HTR-8/SVneo (cell line): ENCODE measurements around the gene PSMB5.

ENCODE experiments used
- DNase-seq: peaks from one replicate; pipeline ENCODE4 v3.0.0; 2011; ENCODE audit warnings: low spot score, mixed read lengths; ENCODE audit not compliant: insufficient read length
- FAIRE-seq: peaks from 2 replicates; lab custom pipeline; 2011; peaks lifted over from hg19 to GRCh38; lab: Jason Lieb, UNC

Gene PSMB5

DNA sequence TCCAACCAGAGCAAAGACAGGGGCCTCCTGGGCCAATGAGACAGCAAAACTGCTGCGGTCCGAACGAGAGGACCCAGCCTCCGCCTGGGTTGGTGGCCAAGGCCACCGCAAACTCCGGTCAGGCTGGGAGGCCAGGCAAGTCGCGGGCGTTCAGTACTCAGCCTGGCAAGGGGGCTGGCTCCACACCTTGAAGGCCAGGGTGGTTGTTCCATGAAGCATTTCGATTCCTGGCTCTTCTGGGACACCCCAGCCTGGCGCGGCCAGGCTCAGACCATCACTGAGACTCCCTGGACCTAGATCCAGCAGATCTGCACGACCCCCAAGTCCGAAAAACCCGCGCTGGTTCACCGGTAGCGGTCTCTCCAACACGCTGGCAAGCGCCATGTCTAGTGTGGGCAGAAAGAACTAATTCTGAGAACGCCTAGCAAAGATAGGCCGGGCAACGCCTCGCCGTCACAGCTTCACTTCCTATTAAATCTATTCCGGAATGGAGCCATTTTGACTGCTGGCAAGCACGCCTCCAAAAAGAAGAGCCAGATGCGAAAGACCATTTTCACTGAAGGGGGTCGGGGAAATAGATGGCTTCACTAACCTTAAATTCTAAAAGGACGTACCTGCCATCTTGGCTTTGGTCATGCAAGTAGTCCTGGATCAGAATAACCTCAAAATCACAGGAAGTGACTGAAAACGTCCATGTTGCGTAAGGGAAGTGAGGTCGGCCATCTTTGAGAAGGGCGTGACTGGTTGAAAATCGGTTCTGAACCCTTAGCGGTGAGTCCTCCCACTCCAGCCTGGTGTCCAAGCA, at the start of gene PSMB5:
Gene PSMB5 (minus strand): TSS at position 403 of the 805 bp plus-strand sequence. CDS start 19 bp downstream, at position 384.
- DNase-seq (peak; percentile 88), FAIRE-seq (no peak)

- FAIRE-seq (no peak), DNase-seq (no peak)
Measured at GRCh38 chr14:23080474-23080873, 45.8 kb upstream of the PSMB5 start.

GRCh38 chr14:23079716-23080115, 45.0 kb upstream of the PSMB5 start:
- FAIRE-seq (no peak), DNase-seq (no peak)

- DNase-seq (peak; percentile 41), FAIRE-seq (no peak)
Measured at GRCh38 chr14:23078692-23079116, 44.0 kb upstream of the PSMB5 start.

DNA sequence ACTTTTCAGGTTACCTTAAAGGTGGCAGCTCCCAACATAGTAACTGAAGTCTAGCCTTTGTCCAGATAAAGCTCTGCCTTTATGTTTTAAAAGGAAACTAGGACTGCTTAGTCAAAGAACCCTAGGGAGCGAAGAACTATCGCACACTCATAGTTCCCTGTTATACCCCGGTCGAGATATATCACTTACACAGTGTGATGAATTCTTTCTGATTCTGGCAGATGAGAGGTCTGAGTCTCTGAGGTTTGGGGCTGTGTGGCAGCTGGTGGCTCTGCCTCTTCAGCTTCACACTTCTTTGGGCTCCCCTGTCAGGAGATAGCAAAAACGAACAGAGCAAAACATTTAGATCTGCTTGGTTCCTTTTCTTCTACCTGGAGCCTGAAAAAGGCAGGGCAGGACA, 43.3 kb upstream of the PSMB5 start:
- FAIRE-seq (no peak), DNase-seq (no peak)

GRCh38 chr14:23076785-23077408, 42.2 kb upstream of the PSMB5 start:
- FAIRE-seq = no peak
- DNase-seq = no peak

GRCh38 chr14:23074906-23075305, 40.2 kb upstream of the PSMB5 start:
- no peak for FAIRE-seq
- no peak for DNase-seq

DNA sequence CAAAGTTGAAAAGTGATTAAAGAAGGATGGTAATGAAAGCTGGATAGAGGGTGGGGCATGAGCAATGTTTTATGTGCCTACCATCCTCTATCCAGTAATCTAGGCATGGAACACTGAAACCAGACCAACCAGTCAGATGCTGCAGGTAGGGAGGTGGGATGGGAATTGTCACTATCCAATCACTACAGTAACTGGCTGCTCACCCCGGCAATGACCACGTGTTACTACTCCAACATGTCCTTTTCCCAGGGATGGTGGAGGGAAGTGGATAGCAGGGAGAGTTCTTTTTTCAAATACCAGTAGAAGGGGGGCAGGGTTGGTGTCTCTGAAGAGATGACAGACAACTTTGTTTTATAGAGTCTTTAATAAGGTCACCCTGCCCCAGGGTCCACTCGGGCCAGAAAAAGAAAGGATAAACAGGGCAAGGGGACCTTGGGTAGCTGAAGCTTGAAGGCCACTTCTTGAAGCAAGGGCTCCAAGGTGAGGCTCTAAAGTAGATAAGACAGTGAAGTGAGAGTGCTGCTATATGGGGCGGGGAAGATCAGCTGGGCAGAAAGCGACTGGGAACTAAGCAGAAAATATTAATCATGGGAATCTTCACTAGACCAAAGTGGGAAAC, 37.3 kb upstream of the PSMB5 start:
- no peak for DNase-seq
- no peak for FAIRE-seq

DNA sequence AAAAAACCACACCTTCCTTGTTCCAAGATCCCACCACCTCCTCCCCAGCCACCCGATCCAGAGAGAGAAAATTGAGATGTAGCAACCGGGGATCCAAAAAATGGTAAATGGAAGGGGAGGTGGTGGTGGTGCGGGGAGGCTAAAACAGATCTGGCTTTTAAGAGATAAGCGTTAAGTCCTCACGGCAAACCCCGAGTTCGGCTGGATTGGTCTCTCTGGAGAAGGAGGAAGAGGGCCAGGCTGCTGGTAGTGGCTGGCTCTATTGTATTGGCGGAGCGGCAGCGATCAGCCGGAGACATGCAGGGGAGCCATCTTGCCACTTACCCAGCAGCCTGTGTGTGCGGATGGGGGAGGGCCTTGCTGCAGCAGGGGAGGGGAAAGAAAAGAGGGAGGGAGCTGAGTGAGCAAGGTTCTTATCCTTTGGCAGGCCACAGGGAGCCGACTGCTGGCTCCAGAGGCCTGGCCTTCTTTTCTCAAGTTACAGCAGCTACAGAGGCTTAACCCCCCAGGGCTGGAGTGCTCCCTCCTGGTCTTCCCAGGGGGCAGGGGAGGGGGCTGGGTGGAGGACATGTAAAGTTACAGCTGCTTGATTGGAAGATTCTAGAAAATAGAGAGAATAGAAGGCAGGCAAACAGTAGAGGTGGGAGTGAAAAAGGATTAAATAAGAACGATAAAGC, 36.7 kb upstream of the PSMB5 start:
- FAIRE-seq = no peak
- DNase-seq = peak; percentile 79

- no peak for DNase-seq
- FAIRE-seq = no peak
Measured at GRCh38 chr14:23070262-23071129, 35.8 kb upstream of the PSMB5 start.

DNA sequence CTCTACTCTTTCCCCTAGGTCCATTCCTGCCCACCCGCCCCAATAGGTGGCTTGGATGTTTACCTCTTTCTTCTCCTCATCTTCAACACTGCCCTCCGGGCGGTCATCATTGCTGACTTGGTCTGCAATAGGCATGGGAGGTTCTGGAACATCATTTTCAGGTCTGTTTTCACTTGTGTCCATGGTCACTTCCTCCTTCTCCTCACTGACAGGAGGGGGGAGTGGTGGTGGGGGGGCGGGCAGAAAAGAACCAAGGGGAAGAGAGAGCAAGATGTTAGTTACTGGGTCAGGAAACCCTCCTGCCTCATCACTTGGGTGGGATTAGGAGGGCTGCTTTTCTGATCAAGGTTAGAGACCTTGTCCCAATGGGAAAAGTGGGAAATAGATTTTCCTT, 34.7 kb upstream of the PSMB5 start:
- FAIRE-seq (no peak), DNase-seq (no peak)

DNA sequence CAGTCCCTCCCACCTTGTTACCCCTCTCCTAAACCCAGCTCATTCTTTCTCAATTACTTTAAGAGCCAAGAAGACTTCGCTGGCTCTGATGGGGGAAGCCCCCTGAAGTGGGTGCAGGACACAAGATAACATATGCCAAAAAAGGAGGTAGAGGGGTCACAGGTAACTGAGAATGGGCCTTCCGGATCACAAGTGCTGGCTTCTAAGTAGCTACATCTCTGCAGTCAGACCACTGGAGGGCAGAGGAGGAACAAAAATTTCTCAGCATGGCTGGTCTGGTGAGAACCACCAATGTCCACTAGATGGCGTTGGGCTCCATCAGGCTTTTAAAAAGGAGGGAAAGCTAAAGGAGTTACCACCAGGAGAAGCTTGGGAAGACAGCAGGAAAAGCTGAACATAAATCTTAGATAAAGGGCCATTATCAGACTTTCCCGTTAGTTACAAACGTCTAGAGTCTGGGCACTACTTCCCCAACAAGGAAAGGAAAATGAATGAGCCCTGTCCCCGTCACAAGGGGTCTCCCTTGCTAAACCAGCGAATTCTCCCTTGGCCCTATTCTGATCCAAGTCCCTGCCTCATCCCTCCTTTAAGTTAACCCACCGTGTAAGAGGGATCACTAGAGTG, 34.2 kb upstream of the PSMB5 start:
- FAIRE-seq = no peak
- peak; percentile 70 for DNase-seq

GRCh38 chr14:23067847-23068788, 33.4 kb upstream of the PSMB5 start:
- no peak for FAIRE-seq
- no peak for DNase-seq

DNA sequence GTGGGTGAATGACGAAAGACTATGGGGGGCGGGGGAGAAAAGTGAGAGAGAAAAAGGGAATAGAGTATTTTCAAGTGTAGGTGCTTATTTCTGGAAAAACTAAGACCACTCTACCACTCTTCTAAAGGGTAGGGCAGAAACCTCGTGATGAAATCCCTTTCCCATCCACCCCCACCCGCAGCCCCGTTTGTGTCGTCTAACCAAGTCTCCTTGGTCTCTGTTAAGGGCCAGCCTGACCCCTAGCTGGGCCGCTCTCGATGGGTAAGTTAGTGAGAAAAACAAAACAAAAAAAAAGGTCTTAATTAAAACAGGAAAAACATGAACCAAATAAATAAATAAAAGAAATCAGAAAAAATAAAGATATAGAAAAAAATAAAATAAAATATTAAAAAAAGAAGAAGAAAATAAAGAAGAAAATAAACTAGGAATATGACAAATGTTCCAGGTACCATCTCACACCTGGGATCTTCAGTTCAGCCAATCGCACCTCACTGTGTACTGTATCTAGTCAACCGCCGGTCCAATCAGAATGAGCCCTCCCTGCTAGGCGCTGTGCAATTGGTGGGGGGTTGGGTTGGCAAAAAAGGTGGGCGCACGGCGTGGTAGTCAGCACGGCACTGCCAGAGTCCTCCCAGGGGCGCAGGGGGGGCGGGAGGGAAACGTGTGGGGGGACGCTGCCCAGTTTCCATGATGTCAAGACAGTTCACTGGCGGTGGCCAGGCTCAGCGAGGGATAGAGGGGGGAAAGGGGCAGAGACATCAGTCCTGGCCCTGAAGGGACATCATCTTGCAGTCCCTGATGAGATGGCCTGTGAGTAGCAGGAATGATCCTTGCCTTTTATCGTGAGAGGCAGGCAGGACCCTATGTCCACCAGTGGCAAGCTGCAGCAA, 32.4 kb upstream of the PSMB5 start:
- no peak for DNase-seq
- FAIRE-seq = no peak

DNA sequence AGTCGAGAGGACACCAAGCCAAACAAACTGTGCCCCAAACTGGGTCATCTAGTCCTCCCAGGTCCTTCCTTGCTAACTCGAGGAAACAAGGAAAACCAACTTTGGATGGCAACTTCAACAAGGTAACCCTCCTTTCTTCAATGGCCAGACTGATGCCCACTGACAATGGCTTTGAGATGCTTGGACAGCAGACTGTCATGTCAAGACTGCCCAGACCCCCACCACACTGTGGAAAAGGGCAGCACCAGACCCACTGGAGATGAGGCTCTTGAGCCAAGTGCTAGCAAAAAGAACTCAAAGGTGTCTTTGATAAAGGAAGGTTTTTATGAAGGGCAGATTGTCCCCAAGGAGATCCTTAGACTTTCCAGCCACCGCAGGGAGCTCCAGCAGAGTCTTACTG, 31.7 kb upstream of the PSMB5 start:
- no peak for FAIRE-seq

DNA sequence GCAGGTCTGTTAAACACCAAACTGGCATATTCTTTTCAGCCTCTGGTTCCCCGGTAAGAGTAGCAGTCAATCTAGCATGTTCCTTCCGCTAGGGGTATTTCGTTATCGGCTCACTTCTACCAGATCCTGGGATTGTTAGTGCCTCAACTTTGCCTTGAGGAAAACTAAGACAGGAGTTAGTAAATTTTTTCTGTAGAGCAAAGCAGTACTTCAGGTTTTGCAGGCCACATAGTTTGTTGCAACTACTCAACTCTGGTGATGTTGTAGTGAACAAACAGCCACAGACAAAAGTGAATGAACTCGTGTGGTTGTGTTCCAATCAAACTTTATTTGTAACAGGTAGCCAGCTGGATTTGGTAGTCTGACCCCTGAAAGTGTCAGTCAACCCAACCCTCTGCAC, 28.9 kb upstream of the PSMB5 start:
- FAIRE-seq (no peak), DNase-seq (no peak)

More for the DNA sequence above, 31.7 kb upstream of the PSMB5 start:
- DNase-seq = no peak

DNA sequence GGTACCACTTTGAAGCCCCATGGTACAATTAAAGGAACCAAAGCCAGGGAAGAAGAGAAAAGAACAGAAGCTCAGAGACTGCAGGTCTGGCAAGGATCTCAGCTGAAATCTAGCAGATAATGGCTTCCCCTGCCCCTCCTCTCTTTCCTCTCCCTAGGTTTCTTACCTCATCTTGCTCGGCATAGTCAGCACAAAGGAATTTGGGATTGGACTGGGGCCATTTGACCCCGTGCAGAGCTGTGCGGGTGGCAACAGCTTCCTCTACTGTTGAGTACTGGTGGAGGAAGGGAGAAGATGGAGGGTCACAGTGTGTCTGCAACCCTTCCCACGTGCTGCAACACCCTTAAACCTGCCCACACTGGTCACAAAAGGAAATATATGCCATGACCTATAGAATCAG, 27.3 kb upstream of the PSMB5 start:
- peak; percentile 78 for FAIRE-seq

More for the DNA sequence above, 27.3 kb upstream of the PSMB5 start:
- peak; percentile 72 for DNase-seq
